HFFc6 (cell line): ENCODE data around the gene FHL3. TPM values are rescaled to one million over a fixed set of nuclear protein-coding genes. Genes with fewer than 3 reads are reported as not detected.
A peak's percentile ranks its signal among the peaks of the same experiment; 100 is the strongest.

Experiments used
- DNase-seq: peaks from one replicate; pipeline ENCODE4 v3.0.0-alpha.2; 2018
- H3K27ac Mint-ChIP-seq: 2 replicates; pipeline ENCODE4 v1.8.0; 2020; ENCODE audit warnings: mild to moderate bottlenecking, mixed read lengths
- H3K27me3 Mint-ChIP-seq: 2 replicates; pipeline ENCODE4 v1.8.0; 2021; ENCODE audit warnings: mild to moderate bottlenecking, moderate library complexity, mixed read lengths; ENCODE audit not compliant: insufficient read depth
- H3K36me3 Mint-ChIP-seq: 2 replicates; pipeline ENCODE4 v1.8.0; 2021; ENCODE audit warnings: low read depth, mixed read lengths
- H3K4me1 Mint-ChIP-seq: 2 replicates; pipeline ENCODE4 v1.8.0; 2020; ENCODE audit warnings: low read depth, mixed read lengths
- H3K4me3 Mint-ChIP-seq: 2 replicates; pipeline ENCODE4 v1.8.0; 2020; ENCODE audit warnings: mild to moderate bottlenecking, moderate library complexity, mixed read lengths
- H3K9me3 Mint-ChIP-seq: 2 replicates; pipeline ENCODE4 v1.8.0; 2020; ENCODE audit warnings: mild to moderate bottlenecking, mixed read lengths
- CTCF ChIP-seq: fragments of 200-600 bp; sonication (generic); IDR thresholded peaks from 2 replicates; pipeline ENCODE4 v1.5.0; 2021; ENCODE audit warnings: antibody characterized with exemption, mild to moderate bottlenecking
- total RNA-seq, 6 experiments: library from RNA; stranded (reverse); fragmentation: NEBNext Ultra II Directional; extraction: Animal tissue kit (Norgen Biotek cat#: 25700); gene quantifications; 2 replicates in 1 of 6; 3 replicates in 5 of 6; pipeline ENCODE4 v1.2.3, GENCODE V29; 2021

Gene FHL3
- total RNA-seq, 6 experiments from 2014 or later: 29.4 to 40.9 (median 33.2) TPM

GRCh38 chr1:38006008-38006828 is 904 bp upstream of the FHL3 start:
- Mint-ChIP-seq H3K27ac (no peak overlapping the region), H3K9me3 (no peaks in the 10 kb centered on the region), H3K27me3 (peaks cover 3% of the 10 kb centered on the region; the same call in 1 of the 2 replicates), H3K36me3 (no peaks in the 10 kb centered on the region), H3K4me3 (peak overlapping the region; percentile 60), H3K4me1 (peaks cover 37% of the 10 kb centered on the region)
- no peak for DNase-seq
- TF ChIP-seq CTCF: no peak

DNA sequence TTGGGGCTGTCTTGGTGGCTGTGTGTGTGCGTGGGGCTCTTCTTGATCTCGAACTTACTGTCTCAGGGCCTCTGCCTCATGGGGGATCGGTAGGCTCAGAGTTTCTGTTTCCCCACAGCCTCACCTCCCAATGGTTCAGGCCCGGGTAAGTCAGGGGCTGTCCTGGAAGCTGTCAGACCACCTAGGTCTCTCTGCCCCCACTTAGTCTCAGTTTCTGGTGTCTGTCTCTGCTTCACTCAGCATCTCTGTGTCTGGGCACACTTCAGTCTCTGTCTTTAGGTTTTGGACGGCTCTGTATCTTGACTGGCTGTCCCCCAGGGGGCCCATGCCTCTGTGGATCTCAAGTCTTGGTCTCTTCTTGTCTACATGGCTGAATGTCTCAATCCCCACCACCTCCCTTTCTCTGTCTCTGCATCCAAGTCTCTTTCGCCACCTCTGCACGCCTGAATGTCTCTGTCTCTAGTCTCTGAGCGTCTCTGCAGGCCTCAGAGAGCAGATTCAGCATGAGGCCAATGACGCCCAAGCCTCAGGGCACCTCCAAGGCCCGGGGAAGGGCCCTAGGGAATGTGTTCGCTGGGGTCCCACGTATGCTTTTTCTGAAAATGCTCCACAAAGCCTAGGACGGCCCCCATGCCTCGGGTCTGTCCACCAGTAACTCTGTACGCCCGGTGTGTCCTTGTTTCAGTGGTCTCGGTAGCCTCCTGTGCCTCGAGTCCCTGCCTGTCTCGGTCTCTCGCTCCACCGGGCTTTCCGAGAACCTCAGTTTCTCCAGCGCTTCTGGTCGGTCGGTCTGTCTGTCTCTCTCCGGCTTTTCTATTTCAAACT is 818 bp downstream of the FHL3 start:
- Mint-ChIP-seq H3K4me1 (peaks cover 51% of the 10 kb centered on the region), H3K4me3 (peak overlapping the region; percentile 91), H3K36me3 (no peaks in the 10 kb centered on the region), H3K27me3 (peaks cover 2% of the 10 kb centered on the region; the same call in 1 of the 2 replicates), H3K27ac (peak overlapping the region; percentile 69), H3K9me3 (no peaks in the 10 kb centered on the region)
- no peak for DNase-seq
- no peak for TF ChIP-seq CTCF

DNA sequence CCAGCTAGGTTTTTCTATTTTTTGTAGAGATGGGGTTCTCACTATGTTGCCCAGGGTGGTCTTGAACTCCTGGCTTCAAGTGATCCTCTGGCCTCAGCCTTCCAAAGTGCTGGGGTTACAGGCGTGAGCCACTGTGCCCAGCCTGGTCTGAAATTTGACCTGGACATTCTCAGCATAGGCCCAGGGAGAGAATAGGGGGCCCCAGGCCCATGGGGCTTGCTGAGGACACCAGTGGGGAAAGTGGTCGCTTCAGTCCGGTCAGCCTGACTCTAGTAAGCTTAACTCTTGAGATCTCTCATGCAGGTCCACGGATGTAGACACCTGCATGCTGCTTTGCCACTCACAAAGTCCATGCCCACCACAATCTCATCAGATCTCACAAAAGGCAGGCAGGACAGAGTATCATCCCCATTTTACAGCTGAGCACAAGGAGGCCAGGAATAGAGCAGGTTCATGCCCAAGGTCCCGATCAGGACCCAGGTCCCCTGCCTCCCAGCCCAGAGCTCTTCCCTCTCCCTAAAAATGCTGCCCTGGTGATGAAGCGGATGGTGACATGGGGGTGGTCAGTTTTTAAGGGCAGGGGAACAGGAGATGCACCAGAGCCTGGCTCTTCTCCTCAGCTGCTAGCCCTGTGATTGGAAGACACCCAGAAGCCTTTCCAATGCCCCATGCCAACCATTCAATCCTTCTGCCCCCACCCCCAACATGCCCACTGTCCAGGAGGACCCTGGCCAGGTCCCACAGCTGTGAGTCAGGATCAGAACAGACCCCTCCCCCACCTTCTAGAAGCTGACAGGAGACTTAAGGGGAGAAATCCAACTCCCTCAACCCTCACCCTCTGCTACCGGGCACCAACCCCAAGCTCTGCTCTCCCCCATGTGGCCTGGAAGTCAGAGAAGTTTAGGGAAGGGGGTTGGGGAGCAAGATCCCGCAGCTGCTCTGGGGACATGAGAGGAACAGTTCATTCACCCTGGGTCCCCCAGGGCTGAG is 1.8 kb downstream of the FHL3 start:
- peak overlapping the region; percentile 69 for H3K27ac Mint-ChIP-seq

GRCh38 chr1:38000529-38001455 is 4.5 kb downstream of the FHL3 start:
- H3K27ac Mint-ChIP-seq: peak overlapping the region; percentile 97
- TF ChIP-seq CTCF: no peak; the same call in 1 of the 2 replicates
- peaks cover 20% of the 10 kb centered on the region for H3K36me3 Mint-ChIP-seq
- H3K9me3 Mint-ChIP-seq: no peaks in the 10 kb centered on the region
- H3K4me3 Mint-ChIP-seq: peak overlapping the region; percentile 82
- peaks cover 2% of the 10 kb centered on the region; the same call in 1 of the 2 replicates for H3K27me3 Mint-ChIP-seq
- peak; percentile 65 for DNase-seq
- peaks cover 72% of the 10 kb centered on the region for H3K4me1 Mint-ChIP-seq

More for the DNA sequence above, 1.8 kb downstream of the FHL3 start:
- no peak for DNase-seq
- Mint-ChIP-seq H3K27me3 (no peaks in the 10 kb centered on the region), H3K9me3 (no peaks in the 10 kb centered on the region), H3K4me1 (peaks cover 53% of the 10 kb centered on the region), H3K4me3 (peak overlapping the region; percentile 91), H3K36me3 (0 out of 2 replicates have a peak, but pooled peaks cover 2% of the 10 kb centered on the region)
- TF ChIP-seq CTCF: no peak
